Activated gamma-delta T cell (primary cell): Measurements from ENCODE around the gene HNRNPA0.

Source experiments
- DNase-seq: peaks from one replicate; lab custom pipeline; 2025; lab: John Stamatoyannopoulos, UW

HNRNPA0 gene

DNA sequence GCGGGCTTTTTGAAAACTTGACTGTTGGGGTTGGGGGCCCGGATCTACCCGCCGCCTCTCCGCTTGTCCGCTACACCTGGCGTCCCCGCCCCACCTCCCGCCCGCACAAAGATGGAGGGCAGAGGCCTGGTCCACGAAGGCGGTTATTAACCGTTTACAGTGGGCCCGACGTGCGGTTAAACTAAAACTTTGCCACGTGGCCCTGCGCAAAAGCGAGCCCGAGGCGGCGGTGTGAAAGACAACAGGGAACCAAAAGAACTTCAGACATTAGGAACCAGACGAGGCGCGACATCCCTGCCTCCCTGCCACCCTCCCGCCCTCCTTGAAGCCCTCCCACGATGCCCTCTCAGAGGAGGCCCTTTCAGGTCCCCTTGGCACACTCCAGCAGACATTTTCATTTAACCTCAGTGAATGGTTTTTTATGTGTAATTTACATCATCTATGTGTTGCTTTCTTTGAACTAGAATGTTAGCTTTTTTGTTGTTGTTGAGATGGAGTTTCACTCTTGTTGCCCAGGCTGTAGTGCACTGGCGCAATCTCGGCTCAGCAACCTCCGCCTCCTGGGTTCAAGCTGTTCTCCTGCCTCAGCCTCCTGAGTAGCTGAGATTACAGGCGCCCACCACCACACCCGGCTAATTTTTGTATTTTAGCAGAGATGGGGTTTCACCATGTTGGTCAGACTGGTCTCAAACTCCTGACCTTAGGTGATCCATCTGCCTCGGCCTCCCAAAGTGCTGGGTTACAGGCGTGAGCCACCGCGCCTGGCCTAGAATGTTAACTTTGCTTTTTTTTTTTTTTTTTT, 999 bp upstream of the HNRNPA0 start:
- DNase-seq = no peak

GRCh38 chr5:137753691-137754187, 424 bp downstream of the HNRNPA0 start:
- peak; percentile 32 for DNase-seq

DNA sequence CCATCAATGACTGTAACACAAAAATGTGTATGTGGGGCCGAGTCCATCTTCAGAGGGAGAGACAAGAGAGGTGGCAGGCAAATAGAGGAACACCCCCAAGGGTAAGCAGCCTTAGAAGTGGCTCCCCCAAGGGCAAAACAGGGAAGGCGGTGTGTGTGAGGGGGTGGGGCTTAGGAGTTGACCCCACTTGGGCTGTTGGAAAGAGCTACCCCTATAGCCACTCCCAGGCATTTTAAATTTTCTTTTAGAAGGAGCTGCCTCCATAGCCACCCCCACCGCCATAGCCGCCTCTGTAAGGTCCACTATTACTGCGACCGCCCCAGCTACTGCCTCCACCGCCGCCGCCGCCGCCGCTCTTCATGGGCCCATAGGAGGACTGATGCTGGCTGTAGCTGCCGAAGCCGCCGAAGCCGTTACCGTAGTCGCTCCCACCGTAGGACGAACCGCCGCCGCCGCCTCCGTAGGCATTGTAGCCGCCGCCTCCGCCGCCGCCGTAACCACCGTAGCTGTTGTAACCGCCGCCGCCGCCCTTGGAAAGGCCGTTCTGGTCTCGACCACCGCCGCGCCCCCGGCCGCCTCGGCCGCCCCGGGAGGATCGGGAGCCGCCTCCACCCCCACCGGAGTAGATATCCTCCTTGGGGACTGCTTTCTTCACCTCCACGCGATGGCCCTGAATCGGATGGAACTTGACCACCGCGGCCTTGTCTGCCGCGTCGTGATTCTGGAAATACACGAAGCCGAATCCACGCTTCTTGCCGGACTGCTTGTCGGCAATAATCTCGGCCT, 1.1 kb downstream of the HNRNPA0 start:
- DNase-seq = peak; percentile 40

DNA sequence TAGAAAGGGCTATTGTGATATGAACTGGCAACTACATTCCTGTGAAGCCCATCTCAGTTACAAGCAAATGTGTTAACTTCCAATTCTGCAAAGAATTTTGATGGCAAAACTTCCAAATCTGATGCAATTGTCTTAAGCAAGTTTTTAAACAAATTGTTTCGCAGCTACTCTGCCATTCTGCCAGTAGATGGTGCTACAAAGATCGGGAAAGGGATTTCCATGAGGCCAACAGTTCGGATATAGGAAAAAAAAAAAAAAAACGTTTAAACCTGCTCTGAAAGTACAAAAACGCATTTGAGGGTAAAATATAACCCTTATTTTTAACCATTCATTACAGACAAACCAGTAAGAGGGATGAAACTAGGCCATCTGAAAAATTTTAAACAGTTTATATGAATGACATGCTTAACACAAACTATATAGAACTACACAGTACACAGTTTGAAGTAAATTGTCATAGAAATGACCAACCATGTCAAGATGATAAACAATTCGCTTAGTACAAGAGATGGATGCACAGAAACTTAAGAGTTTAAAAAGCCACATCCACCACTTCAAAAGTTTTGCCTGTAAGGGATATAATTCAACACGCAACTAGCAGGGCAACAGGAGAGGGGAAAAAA, 2.2 kb downstream of the HNRNPA0 start:
- DNase-seq = no peak

- DNase-seq = no peak
Observed at GRCh38 chr5:137750436-137750835, 3.7 kb downstream of the HNRNPA0 start.

- no peak for DNase-seq
Observed at GRCh38 chr5:137747848-137748247, 6.3 kb downstream of the HNRNPA0 start.

- DNase-seq = no peak
Observed at GRCh38 chr5:137743031-137743640, 11.0 kb downstream of the HNRNPA0 start.

DNA sequence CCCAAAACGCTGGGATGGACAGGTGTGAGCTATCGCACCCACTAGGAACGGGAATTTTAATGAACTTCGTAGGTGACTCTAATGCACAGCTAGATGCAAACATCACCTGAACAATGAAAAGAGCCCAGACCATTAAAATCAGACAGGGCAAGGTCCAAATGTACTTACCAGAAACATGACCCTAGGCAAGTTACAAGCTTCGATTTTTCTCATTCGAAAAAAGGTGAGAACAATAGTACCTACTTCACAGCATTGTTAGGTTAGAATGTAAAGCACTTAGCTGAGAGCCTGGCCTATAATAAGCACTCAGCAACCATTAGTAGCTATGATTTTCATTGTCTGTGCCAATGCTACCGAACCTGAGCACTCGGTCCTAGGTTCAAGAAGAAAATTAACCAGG, 12.4 kb downstream of the HNRNPA0 start:
- no peak for DNase-seq

- DNase-seq = no peak
Observed at GRCh38 chr5:137739737-137740136, 14.4 kb downstream of the HNRNPA0 start.

GRCh38 chr5:137738947-137739346, 15.2 kb downstream of the HNRNPA0 start:
- no peak for DNase-seq

GRCh38 chr5:137737349-137738131, 16.6 kb downstream of the HNRNPA0 start:
- no peak for DNase-seq

GRCh38 chr5:137736496-137736895, 17.7 kb downstream of the HNRNPA0 start:
- DNase-seq = no peak

- no peak for DNase-seq
Observed at GRCh38 chr5:137735555-137736284, 18.4 kb downstream of the HNRNPA0 start, which contains the start of gene KLHL3. Gene KLHL3 (minus strand): TSS chr5:137736089. CDS start chr5:137735646, 443 bp downstream.

DNA sequence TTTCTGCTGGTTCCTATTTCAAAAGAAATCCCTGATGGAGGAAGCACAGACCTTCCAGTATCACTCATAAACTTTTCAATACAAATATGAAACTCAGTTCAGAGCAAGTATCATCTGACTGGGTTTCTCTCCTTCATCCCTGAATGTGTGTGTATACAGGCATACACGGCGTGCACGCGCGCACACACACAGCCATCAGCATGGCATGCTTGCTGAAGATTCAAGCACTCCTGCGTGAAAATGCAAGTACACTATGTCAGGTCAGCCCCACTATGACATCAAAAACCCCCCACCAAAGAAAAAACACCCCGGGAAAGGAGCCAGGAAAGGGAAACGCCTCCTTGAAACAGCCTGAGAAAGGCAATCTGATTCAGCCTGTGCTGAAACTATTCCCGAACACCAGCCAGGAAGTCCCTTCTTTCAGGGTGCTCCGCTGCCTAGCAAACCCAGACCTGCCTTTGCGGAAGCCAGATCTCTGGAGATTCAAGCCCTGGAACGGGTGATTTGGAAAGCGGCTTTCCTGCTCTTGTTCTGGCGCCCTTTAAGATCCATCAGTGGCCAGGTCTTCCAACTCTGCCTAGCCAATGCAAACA, 19.1 kb downstream of the HNRNPA0 start:
- DNase-seq = no peak

DNA sequence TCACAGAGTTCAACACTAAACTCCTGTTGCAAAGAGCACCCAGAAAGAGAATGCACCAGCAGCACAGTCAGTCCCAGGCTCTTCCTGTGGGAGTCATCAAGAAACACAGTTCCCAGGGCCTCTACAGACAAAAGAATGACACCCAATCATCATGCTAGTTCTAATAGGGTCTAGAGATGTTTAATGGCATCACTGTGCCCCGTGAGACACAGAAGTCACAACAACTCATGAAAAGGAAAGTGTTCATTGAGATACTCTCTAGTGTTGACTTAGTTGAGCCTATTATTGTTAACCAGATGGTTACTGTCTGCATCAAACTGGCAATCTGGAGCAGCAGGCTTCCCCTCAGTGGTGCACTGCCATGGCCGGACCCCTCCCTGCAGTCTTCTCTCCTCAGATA, 19.8 kb downstream of the HNRNPA0 start:
- DNase-seq = no peak

- DNase-seq = no peak
Observed at GRCh38 chr5:137733922-137734321, 20.2 kb downstream of the HNRNPA0 start.

- no peak for DNase-seq
Observed at GRCh38 chr5:137733006-137733405, 21.2 kb downstream of the HNRNPA0 start.

DNA sequence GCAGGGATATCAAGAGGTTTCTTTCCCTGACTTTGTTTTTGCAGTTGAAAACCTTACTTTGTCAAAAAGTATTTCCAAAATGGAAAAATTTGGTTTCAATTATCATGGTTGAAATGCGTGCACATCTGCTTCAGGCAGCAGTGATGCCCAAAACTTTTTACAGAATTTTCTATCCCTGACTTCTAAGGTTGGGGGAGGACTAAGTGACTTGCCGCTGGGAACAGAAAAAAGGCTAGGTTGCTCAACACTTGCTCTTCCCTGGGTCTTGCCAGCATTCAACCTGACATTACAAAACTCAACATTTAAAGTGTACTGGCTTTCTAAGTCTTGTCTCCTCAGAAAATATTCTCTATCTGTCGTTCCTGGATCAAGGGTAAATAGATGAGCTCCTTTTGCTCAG, 23.0 kb downstream of the HNRNPA0 start:
- DNase-seq = no peak

DNA sequence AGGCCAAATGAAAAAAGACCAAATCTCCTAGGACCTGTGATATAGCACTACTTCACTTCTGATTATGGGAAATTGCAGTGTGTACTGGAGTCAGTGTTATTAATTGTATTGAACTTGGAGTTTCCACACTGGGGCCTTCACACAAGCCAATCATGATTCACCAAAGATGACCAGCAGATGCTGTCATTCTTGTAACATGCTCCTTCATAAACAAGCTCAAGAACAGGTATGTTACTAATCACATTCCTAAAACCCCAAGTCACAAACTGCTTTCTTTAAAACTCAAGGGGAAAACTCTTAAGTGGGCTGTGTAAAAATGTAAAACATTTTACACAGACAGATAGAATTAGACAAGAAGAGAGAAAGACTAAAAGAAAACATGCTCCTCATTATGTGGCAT, 23.8 kb downstream of the HNRNPA0 start:
- DNase-seq = no peak

- no peak for DNase-seq
Observed at GRCh38 chr5:137728048-137728447, 26.1 kb downstream of the HNRNPA0 start.
